Lower leg skin (tissue), 4 donors: ENCODE data around the gene SLC1A1. TPM values are rescaled to one million over a fixed set of nuclear protein-coding genes. Genes with fewer than 3 reads are reported as not detected.
"Not testable (repeated sequence)": the region's sequence is repeated elsewhere in the genome, so short reads cannot be mapped to it uniquely, and the experiment has no call there.

Experiments used
- DNase-seq, 2 donors: peaks; one replicate each; pipeline ENCODE4 v3.0.0-alpha.2; 2019; ENCODE audit warnings: low spot score in 2 of 2
- H3K4me3 ChIP-seq: fragments of 200-600 bp; sonication (generic); 2 replicates; pipeline ENCODE4 v1.5.1; 2017; ENCODE audit warnings: mild to moderate bottlenecking, low read depth; ENCODE audit not compliant: poor library complexity, severe bottlenecking
- POLR2A ChIP-seq, 2 donors: fragments of 450-650 bp; IDR thresholded peaks; one replicate each; pipeline ENCODE4 v1.6.1; 2016 to 2017; ENCODE audit warnings: antibody characterized with exemption in 2 of 2, mild to moderate bottlenecking in 1 of 2, moderate library complexity in 1 of 2
- WGBS, 2 donors: methylation state at CpG; one replicate each; pipeline ENCODE4 v1.1.5; 2018; 5-methylcytosine and 5-hydroxymethylcytosine counted together
- intact Hi-C: fragments of 100-400 bp; cut with DNase I; formaldehyde crosslinking; loops from one replicate; pipeline ENCODE4 v1.15.0; 2023; ENCODE audit warnings: low total_unique reads
- total RNA-seq, 4 donors: library from RNA; depleted of rRNA; stranded (reverse); fragments of >200 nt; gene quantifications; one replicate each; pipeline ENCODE4 v1.1.0, GENCODE V29; 2016
- TF ChIP-seq, protein P1 (sequence below), 3 donors: fragments of 450-650 bp; IDR thresholded peaks; one replicate each; pipeline ENCODE4 v1.5.1; 2016; ENCODE audit warnings: antibody characterized with exemption in 3 of 3, mild to moderate bottlenecking in 3 of 3, moderate library complexity in 2 of 3

Gene SLC1A1
- total RNA-seq, 4 donors from 2014 or later = 1.1 to 2.2 (median 2.0) TPM

DNA sequence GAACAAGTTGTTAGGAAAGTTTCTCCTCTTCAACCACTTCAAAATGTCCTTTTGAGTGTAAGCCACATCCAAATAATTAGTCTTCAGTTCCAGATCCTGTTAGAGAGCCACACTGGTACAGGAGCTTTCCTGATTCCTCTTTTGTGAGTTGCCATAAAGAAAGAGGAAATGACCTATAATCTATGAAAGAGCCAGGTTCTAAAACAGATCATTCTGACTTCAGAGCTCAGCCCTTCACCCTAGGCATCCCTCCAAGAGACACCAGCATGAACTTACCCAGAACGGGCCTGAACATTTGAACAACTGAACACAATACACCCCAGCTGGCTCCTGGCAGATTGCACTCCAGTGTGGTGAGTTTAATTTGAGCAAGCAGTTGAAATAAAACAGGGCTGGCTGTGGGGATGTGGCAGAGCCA, 25.7 kb downstream of the SLC1A1 start:
- intact Hi-C loops = no loop called here

DNA sequence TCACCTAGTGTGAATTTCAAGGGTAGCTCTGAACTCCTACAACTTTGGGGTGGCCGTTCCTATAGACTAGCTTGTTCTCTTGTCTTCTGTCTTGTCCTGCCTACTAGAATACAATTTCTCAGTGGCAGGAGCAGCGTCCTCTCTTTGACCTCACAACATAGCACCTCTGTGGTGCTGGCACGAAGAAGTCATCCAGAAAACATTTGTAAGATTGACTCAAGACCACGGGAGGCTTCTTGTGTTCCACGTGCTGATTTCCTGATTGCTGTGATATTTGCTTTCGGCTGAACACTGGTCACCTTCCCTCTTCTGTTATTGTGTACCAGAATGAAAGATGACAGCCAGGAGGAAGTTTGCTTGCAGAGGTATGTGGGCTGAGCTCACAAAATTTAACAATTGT, 27.0 kb downstream of the SLC1A1 start:
- no peak overlapping the region for H3K4me3 ChIP-seq
- DNase-seq = no peak
- intact Hi-C loops = no loop called here
- WGBS, 2 donors = 83 to 89% methylated on average over 6 of the region's 6 CpGs
- no peak for TF ChIP-seq POLR2A (IDR thresholded peaks at IDR 0.05)
- TF ChIP-seq, protein P1, sequence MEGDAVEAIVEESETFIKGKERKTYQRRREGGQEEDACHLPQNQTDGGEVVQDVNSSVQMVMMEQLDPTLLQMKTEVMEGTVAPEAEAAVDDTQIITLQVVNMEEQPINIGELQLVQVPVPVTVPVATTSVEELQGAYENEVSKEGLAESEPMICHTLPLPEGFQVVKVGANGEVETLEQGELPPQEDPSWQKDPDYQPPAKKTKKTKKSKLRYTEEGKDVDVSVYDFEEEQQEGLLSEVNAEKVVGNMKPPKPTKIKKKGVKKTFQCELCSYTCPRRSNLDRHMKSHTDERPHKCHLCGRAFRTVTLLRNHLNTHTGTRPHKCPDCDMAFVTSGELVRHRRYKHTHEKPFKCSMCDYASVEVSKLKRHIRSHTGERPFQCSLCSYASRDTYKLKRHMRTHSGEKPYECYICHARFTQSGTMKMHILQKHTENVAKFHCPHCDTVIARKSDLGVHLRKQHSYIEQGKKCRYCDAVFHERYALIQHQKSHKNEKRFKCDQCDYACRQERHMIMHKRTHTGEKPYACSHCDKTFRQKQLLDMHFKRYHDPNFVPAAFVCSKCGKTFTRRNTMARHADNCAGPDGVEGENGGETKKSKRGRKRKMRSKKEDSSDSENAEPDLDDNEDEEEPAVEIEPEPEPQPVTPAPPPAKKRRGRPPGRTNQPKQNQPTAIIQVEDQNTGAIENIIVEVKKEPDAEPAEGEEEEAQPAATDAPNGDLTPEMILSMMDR (IDR thresholded peaks at IDR 0.05) = no peak

More for the DNA sequence above, 25.7 kb downstream of the SLC1A1 start:
- TF ChIP-seq POLR2A (IDR thresholded peaks at IDR 0.05) = no peak
- TF ChIP-seq, protein P1 (IDR thresholded peaks at IDR 0.05) = no peak
- WGBS, 2 donors = 6 to 29% methylated on average over 1 of the region's 1 CpG
- no peak for DNase-seq
- H3K4me3 ChIP-seq = no peak overlapping the region

DNA sequence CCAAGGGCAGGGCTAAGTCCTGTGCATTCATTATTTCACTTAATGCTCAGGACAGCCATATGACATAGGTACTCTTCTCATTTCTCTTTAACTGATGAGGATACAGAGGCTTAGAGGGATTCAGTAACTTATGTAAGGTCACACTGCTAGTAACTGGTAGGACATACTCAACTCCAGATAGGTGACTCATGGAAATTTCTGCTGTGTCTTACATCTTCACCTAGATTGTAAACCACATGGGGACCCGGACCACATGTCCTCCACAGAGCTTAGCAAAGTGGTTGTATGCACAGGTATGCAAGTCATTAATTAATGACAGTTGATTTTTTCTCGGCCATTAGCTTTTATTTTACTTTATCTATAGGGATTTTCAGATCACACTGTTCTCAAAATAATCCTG, 29.3 kb downstream of the SLC1A1 start:
- TF ChIP-seq, protein P1 (IDR thresholded peaks at IDR 0.05) = no peak
- TF ChIP-seq POLR2A (IDR thresholded peaks at IDR 0.05) = no peak
- intact Hi-C loops = no loop called here
- 87 to 91% methylated on average over 2 of the region's 2 CpGs for WGBS, 2 donors

DNA sequence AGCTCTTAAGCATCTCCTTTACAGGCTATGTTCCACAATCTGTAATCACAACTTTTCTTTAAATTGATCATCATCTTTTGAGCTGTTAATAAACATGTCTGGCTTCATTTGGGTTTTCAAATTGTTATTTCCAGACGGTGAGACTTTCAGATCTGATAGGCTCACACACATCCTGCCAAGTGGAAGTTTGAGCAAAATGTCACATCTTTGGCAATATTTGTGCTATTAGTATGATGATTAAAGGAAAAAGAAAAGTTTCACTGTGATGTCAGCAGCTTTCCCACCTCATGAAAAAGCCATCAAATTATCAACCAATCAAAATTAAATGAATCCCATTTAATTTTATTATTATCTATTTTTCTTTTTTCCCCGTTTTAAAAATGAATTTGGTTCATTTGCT, 29.8 kb downstream of the SLC1A1 start:
- WGBS, 2 donors = 61 to 62% methylated on average over 2 of the region's 2 CpGs
- intact Hi-C loops = no loop called here
- no peak overlapping the region for H3K4me3 ChIP-seq
- TF ChIP-seq, protein P1 (IDR thresholded peaks at IDR 0.05) = no peak
- no peak for TF ChIP-seq POLR2A (IDR thresholded peaks at IDR 0.05)
- no peak for DNase-seq

More for the DNA sequence above, 29.3 kb downstream of the SLC1A1 start:
- H3K4me3 ChIP-seq = no peak overlapping the region
- no peak for DNase-seq

DNA sequence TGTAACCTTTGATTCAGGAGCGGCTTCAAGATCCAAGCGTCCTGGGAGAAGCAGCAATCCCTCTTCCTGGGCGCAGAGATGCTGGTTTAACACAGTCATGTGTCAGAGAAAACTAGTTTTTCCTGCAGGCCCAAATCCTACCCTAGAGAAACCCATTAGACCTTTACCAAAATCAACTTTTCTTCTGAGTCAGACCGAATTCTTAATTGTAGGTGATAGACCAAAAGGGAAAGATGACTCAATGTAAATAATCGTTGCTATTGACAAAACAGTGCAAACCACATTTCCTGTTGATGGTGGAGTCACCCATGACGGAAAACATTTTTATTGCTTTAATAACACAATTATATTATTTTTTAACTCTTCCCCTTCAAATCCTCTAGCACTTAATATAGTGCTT, 40.1 kb downstream of the SLC1A1 start:
- TF ChIP-seq, protein P1 (IDR thresholded peaks at IDR 0.05) = no peak
- no peak for TF ChIP-seq POLR2A (IDR thresholded peaks at IDR 0.05)
- intact Hi-C loops = no loop called here
- no peak overlapping the region for H3K4me3 ChIP-seq
- 72 to 79% methylated on average over 6 of the region's 6 CpGs for WGBS, 2 donors
- DNase-seq = no peak

DNA sequence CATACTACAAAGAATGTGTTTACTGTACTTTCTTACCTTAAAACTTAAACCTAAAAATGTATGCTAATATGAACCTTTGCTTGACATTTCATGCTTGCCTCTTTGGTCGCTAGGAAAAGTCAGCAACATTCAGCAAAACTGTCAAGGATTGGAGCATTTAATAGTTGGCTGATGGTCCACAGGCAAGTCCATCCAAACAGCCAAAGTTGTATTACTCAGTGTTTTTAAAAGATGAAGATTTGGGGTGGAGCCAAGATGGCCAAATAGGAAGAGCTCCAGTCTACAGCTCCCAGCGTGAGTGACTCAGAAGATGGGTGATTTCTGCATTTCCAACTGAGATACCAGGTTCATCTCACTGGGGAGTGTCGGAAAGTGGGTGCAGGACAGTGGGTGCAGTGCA, 40.6 kb downstream of the SLC1A1 start:
- 83 to 85% methylated on average over 3 of the region's 3 CpGs for WGBS, 2 donors
- H3K4me3 ChIP-seq, intact Hi-C loops, DNase-seq: not testable (repeated sequence)

DNA sequence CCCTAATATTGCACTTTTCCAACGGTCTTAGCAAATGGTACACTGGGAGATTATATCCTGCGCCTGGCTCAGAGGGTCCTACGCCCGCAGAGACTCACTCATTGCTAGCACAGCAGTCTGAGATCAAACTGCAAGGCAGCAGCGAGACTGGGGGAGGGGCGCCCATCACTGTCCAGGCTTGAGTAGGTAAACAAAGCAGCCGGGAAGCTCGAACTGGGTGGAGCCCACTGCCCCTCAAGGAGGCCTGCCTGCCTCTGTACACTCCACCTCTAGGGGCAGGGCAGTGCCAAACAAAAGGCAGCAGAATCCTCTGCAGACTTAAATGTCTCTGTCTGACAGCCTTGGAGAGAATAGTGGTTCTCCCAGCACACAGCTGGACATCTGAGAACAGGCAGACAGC, 41.1 kb downstream of the SLC1A1 start:
- H3K4me3 ChIP-seq, intact Hi-C loops, DNase-seq: not testable (repeated sequence)
- 68 to 84% methylated on average over 8 of the region's 8 CpGs for WGBS, 2 donors

DNA sequence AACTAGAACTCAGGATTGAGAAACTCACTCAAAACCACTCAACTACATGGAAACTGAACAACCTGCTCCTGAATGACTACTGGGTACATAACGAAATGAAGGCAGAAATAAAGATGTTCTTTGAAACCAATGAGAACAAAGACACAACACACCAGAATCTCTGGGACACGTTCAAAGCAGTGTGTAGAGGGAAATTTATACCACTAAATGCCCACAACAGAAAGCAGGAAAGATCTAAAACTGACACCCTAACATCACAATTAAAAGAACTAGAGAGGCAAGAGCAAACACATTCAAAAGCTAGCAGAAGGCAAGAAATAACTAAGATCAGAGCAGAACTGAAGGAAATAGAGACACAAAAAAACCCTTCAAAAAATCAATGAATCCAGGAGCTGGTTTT, 43.6 kb downstream of the SLC1A1 start:
- H3K4me3 ChIP-seq, intact Hi-C loops, DNase-seq: not testable (repeated sequence)
- 80 to 84% methylated on average over 2 of the region's 2 CpGs for WGBS, 2 donors

DNA sequence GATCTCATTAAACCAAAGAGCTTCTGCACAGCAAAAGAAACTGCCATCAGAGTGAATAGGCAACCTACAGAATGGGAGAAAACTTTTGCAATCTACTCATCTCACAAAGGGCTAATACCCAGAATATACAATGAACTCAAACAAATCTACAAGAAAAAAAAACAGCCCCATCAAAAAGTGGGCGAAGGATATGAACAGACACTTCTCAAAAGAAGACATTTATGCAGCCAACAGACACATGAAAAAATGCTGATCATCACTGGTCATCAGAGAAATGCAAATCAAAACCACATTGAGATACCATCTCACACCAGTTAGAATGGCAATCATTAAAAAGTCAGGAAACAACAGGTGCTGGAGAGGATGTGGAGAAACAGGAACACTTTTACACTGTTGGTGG, 45.9 kb downstream of the SLC1A1 start:
- H3K4me3 ChIP-seq, DNase-seq, intact Hi-C loops: not testable (repeated sequence)
- 93 to 100% methylated on average over 1 of the region's 1 CpG for whole genome bisulfite sequencing, 2 donors
